Stimulated activated CD4-positive, alpha-beta T cell treated with anti-CD3 and anti-CD28 coated beads, Interleukin-4, amount 100 ng/mL, for 1 hour (primary cell): Measurements from ENCODE around the gene HLX.

ENCODE experiments used
- DNase-seq: peaks from one replicate; pipeline ENCODE4 v3.0.0-alpha.2; 2020

Gene HLX

DNA sequence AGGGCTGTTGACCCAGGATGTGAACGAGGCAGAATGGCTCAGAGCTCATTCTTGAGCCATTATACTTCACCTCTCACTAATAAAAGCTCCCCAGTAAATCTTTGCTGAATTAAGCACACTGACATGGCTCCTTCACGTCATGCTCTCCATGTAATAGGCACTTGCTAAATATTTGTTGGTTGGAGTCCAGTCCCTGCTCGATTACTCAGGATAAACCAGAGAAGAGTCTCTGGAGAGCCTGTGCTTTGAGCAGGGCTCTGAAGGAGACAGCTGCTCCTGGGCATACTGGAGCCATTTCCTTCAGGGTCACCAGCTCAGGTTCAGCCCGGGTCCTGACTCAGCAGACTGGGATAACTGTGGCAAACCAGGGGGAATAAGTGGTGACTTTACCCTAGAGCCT, 46.9 kb downstream of the HLX start:
- DNase-seq, result no peak

- no peak for DNase-seq
These were observed 48.2 kb downstream of the HLX start for GRCh38 chr1:220927442-220927841.

GRCh38 chr1:220928320-220928719, 49.1 kb downstream of the HLX start:
- no peak for DNase-seq

DNA sequence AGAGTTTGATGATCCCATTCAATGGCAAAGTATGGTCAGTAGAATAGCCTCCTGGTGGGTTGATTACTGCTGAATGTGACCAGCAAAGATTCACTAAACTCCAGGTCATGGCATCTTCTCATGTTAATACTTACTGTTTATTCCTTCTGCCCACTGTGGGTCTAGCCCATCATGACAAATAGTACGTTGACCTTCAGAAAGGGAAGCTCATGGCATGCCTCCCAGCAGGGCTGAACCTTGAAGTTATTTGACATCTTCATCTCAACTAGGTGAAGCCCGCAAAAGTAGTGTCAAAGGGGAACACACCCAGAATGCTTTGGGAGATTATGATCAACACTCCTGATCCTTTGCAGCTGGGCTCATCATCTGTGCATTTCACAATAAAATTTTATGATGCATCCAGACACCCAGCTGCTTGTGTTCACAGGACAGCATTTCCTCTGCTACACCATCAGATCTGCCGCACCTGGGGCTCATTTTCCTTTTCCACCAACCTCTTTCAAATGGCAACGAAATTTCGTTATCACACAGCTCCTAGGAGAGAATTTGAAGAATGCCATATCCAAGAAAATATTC, 49.6 kb downstream of the HLX start:
- DNase-seq, result no peak

DNA sequence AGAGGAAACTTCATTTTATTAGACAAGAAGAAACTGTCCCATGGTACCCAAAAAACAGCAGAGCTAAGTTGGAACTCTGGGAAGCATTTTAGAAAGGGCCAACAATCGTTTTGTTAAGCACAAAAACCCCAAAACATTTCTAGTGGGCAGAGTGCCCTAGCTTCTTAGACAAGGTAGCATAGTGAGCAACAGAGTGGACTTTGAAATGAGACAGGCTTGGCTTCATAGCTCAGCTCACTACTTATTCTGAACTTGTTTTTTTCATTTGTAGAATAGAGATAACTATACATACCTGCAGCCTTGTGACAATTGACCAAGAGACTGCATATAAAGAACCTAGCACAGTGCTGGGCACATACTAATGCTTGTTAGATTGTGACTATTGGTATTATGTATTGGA, 50.1 kb downstream of the HLX start:
- DNase-seq, result no peak
